Hematopoietic multipotent progenitor cell treated with erythropoietin and hydrocortisone succinate and interleukin-3 and kit ligand, for 15 days (in vitro differentiated cells): ENCODE measurements around the gene SLC2A9.

Experiments
- DNase-seq: peaks from one replicate; pipeline ENCODE4 v3.0.0-alpha.2; 2015; ENCODE audit warnings: low spot score

The SLC2A9 gene

GRCh38 chr4:9891056-9891455, 130.2 kb downstream of the SLC2A9 start:
- no peak for DNase-seq

- DNase-seq: no peak
Measured at GRCh38 chr4:9889306-9889705, 132.0 kb downstream of the SLC2A9 start.

- DNase-seq: no peak
Measured at GRCh38 chr4:9885958-9886357, 135.3 kb downstream of the SLC2A9 start.

- DNase-seq: no peak
Measured at GRCh38 chr4:9880406-9881197, 140.7 kb downstream of the SLC2A9 start.

- no peak for DNase-seq
Measured at GRCh38 chr4:9877123-9877522, 144.2 kb downstream of the SLC2A9 start.

GRCh38 chr4:9875516-9875915, 145.8 kb downstream of the SLC2A9 start:
- no peak for DNase-seq

- no peak for DNase-seq
Measured at GRCh38 chr4:9874385-9874784, 146.9 kb downstream of the SLC2A9 start.

DNA sequence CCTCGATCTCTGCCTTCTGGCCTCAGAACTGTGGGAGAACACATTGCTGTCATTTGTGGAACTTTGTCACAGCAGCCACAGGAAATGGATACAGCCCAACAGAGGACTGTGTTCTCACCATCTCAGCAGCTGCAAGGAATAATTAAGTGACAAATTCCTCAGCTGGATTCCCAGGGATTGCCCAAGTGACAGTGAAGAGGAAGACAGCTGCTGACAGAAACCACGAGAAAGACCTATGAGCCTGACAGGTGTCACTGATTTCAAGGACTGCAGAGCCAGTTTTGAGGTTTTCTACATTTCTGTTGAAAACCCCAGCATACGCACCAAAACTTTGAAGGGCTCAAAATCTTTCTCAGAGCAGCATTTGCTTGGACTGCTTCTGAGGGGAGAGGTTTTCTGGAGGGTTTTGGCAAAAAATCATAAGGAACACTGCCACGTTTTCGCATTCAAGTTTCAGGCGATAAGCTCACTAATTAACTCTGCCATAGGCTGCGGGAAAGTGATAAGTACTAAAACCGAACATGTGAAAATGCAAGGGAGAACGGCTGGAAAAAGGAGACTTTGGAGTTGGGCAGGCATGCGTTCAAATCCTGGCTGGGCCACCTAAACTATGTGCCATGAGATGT, 151.0 kb downstream of the SLC2A9 start:
- DNase-seq: no peak

- no peak for DNase-seq
Measured at GRCh38 chr4:9867751-9868425, 153.4 kb downstream of the SLC2A9 start.

DNA sequence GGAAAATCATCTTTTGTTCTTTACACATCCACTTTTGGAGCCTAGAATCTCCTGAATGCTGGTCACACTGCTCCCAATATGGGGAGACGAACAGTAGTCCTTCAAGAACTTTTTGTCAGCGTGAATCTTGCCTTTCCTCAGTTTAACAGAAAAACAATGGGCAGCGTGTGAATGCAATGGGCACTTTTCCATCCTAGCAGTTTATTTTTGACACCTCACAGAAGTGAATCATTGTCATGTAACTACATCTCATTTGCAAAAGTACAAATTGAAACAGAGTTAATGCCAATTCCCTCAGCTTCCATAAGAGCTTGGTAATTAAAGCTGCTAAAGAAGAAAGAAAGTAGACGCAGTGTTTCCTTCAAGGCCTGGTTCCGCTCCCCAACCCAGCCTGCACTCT, 154.4 kb downstream of the SLC2A9 start:
- no peak for DNase-seq

- DNase-seq: no peak
Measured at GRCh38 chr4:9861561-9861960, 159.7 kb downstream of the SLC2A9 start.

DNA sequence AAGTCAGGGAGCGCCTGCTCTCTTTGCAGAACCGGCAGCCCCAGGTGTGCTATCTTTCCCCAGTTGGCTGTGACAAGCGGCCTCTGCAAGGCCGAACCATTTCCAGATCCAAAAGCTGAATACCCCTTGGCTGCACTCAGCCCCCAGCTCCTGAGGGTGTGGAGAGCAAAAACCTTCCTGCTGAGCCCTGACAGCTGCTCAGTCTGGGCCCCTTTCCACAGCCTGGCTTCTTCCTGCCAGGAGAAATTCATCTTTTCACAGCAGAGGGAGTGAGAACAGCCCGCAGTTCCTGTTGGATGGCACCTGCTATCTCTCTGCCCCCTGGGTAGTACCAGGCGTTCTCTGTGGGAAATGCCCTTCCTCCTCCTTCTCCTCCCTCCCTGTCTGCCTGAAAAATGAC, 161.5 kb downstream of the SLC2A9 start:
- no peak for DNase-seq

- DNase-seq: no peak
Measured at GRCh38 chr4:9849538-9849920, 171.8 kb downstream of the SLC2A9 start.

DNA sequence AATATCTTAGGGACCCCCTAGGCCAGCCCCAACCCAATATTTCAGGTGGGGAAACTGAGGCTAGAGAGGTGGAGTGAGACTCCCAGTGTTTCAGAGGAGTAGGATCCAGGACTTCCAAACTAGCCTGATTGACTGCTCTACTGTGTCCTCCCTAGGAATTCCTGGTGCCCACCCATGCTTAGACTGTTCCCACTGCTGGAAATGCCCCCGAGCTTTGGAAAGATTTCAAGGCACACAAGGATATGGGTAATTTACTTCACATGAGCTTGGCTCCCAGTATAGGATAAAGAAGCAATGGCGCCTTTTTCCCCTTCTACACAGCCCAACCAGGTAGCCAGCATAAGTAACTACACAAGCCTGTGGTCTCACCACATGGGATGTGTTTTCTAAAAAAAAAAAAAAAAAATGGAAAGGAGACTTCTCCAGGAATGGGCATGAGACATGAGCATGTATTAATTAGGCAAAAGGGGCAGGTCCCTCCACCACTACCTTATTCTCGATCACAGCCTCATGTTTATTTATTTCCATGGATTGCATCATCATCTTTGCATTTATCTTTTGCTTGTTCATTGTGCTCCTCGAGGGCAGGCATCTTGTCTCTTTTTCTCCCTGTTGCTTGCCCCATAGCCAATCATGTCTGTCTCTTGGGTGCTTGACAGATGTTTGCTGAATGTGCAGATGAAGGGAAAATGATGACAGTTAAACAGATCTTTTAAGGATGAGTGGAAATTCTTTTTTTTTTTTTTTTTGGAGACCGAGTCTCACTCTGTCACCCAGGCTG, 173.1 kb downstream of the SLC2A9 start:
- no peak for DNase-seq

DNA sequence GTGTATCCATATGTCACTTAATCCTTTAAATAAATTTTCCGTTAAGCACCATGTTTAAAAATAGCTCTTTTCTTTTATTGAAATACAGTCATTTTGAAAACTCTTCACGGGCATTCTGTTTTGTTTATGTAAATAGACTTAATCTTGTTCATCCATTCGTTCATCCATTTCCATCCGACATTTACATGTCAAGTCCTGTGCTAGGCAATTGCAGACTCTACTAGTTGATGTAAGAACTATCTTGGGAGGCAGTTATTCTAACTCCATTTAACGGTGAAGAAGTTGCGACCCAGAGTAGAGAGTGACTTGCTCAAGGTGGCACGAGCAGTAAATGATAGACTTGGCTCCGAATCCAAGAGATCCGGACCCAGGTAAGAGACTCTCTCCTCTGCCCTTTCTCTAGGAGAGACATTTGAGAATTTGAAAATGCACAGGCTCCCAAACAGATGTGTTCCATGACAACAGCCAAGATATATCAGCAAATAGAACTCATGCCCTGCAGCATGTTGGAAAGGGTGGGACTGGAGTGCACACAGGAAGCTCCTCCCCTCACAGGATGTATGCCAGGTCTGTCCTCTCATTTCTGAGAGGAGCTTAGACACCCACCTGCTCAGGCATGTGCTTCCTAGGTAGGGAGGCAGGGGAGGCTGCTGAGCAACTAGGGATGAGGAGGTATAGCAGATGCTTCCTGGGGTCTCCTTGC, 175.4 kb downstream of the SLC2A9 start:
- DNase-seq: no peak

GRCh38 chr4:9841072-9841471, 180.2 kb downstream of the SLC2A9 start:
- DNase-seq: no peak

GRCh38 chr4:9835430-9835829, 185.9 kb downstream of the SLC2A9 start:
- DNase-seq: no peak

DNA sequence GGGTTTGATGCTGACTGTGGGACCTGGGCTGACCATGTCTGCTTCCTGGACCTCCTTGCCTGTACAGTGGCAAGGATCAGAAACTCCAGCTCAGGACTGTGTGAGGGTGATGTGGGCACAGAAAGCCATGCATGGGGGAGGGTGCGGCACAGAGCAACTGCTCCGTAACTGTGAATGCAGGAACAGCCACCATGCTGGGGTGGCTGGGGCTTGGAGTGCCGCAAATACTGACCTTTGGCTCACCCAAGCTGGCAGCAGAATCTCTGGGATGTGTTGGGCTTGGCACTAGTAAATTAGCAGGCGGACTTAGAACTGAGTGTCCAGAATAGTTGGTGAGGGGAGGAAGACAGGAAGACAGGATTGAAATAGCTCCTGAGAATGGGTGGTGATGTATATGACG, 187.9 kb downstream of the SLC2A9 start:
- no peak for DNase-seq

DNA sequence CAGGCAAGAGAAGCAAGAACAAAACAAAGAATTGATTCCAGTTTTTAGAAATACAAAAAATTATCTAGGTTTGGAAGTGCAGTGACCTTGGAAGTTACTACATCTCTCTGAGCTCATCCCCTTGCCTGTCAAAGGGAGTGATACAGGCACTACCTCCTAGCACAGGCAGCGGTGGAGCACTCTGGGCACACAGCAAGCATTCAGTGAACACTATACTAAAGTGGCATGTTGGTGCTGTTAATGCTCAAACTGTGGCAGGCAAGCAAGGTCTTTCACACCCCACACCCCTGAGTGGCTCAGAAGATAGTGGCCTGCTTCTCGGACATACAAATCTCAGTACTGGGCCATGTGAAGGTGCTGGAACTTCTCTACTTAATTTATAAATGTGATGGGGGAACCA, 188.7 kb downstream of the SLC2A9 start:
- DNase-seq: no peak

- DNase-seq: no peak
Measured at GRCh38 chr4:9826551-9826950, 194.7 kb downstream of the SLC2A9 start.

DNA sequence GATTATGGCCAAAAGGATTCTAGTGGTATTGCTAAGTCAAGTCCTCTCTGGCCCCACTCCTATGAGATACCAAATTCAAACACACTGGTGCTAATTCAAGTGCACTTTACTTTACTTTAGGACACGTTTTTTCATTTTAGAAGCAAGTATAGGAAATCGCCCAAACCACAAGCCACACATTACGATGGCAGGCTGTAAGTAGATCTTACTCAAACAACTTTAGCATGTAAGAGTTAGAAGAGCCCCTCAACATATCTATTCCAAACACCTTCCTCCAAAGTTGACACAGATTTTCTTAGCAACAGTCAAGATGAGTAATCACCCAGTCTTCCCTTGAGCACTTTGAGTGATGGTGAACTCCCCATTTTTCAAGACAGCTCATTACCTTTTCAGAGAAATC, 196.2 kb downstream of the SLC2A9 start:
- no peak for DNase-seq

DNA sequence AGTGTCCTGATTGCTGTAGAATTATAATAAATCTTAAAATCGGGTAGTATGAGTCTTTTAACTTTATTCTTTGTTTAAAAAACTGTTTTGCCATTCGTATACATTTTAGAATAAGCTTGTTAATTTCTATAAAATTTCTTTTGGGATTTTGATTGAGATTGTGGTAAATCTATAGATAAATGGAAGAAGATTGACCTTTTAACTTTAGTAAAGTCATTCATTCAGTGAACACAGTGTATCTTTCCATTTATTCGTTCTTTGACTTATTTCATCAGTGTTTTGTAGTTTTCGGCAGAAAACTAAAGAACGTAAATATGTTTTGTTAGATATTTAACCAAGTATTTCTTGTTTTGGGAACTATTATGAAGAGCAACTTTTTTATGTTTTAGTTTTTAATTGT, 201.0 kb downstream of the SLC2A9 start:
- DNase-seq: no peak
